Natural killer cell (primary cell): ENCODE results near the gene MZF1. TPM values are rescaled to one million over a fixed set of nuclear protein-coding genes. Genes with fewer than 3 reads are reported as not detected.

Source experiments
- ATAC-seq, 3 donors: fragments of 150-1000 bp in 2 of 3; fragments of 200-7000 bp in 1 of 3; cut with Tn5 transposase; 1 replicate in 1 of 3; 2 replicates in 2 of 3; pipeline ENCODE4 v1.10.0; 2021; ENCODE audit warnings: mild to moderate bottlenecking in 2 of 3, moderate library complexity in 2 of 3
- DNase-seq, 2 donors: peaks; one replicate each; pipeline versions ENCODE4 v3.0.0 to v3.0.0-alpha.2; 2013 to 2021; ENCODE audit warnings: mixed read lengths in 1 of 2
- H3K27ac ChIP-seq: one replicate; pipeline ENCODE4 v1.5.1; 2013; ENCODE audit warnings: mild to moderate bottlenecking, low read length
- H3K27me3 ChIP-seq: one replicate; pipeline ENCODE4 v1.6.1; 2013; ENCODE audit warnings: low read length; ENCODE audit not compliant: control insufficient read depth, insufficient read depth
- H3K36me3 ChIP-seq: one replicate; pipeline ENCODE4 v1.6.1; 2013; ENCODE audit warnings: low read length; ENCODE audit not compliant: control insufficient read depth, insufficient read depth
- H3K4me1 ChIP-seq: one replicate; pipeline ENCODE4 v1.6.1; 2013; ENCODE audit warnings: low read length; ENCODE audit not compliant: control insufficient read depth, insufficient read depth
- H3K4me3 ChIP-seq: one replicate; pipeline ENCODE4 v1.5.1; 2013; ENCODE audit warnings: low read length
- H3K9me3 ChIP-seq: one replicate; pipeline ENCODE4 v1.6.1; 2013; ENCODE audit warnings: low read length; ENCODE audit not compliant: control insufficient read depth, insufficient read depth
- H3K27ac Mint-ChIP-seq, 2 donors: one replicate each; pipeline ENCODE4 v1.8.0; 2022; ENCODE audit warnings: mild to moderate bottlenecking in 2 of 2, mixed read lengths in 2 of 2, moderate library complexity in 1 of 2
- H3K27me3 Mint-ChIP-seq, 2 donors: one replicate each; pipeline ENCODE4 v1.8.0; 2022; ENCODE audit warnings: low read depth in 2 of 2, mixed read lengths in 2 of 2
- H3K36me3 Mint-ChIP-seq: one replicate; pipeline ENCODE4 v1.8.0; 2022; ENCODE audit warnings: mixed read lengths
- H3K4me1 Mint-ChIP-seq, 2 donors: one replicate each; pipeline ENCODE4 v1.8.0; 2022; ENCODE audit warnings: mixed read lengths in 2 of 2
- H3K4me3 Mint-ChIP-seq: one replicate; pipeline ENCODE4 v1.8.0; 2022; ENCODE audit warnings: mild to moderate bottlenecking, moderate library complexity, mixed read lengths
- H3K9me3 Mint-ChIP-seq, 2 donors: one replicate each; pipeline ENCODE4 v1.8.0; 2022; ENCODE audit warnings: mixed read lengths in 2 of 2
- CTCF ChIP-seq: fragments of 200-600 bp; IDR thresholded peaks from one replicate; pipeline ENCODE4 v1.8.0; 2022; ENCODE audit warnings: antibody characterized with exemption
- WGBS: methylation state at CpG from one replicate; pipeline ENCODE4 v1.1.7; 2013; ENCODE audit warnings: missing lambda C conversion rate; ENCODE audit not compliant: insufficient coverage; 5-methylcytosine and 5-hydroxymethylcytosine counted together
- intact Hi-C: fragments of 100-400 bp; cut with micrococcal nuclease; formaldehyde crosslinking; loops from one replicate; pipeline ENCODE4 v1.14.2; 2022
- total RNA-seq, 4 donors: library from RNA; stranded (reverse); fragments of 120-200 nt in 1 of 4; gene quantifications; one replicate each; pipeline versions ENCODE4 v1.2.3 to v1.2.4, GENCODE V29; 2013 to 2022

The MZF1 gene
- total RNA-seq, 3 donors from 2014 or later (not counting 1 experiment from before 2014, with no cell fraction given): 24.9 to 40.1 (median 37.3) TPM

DNA sequence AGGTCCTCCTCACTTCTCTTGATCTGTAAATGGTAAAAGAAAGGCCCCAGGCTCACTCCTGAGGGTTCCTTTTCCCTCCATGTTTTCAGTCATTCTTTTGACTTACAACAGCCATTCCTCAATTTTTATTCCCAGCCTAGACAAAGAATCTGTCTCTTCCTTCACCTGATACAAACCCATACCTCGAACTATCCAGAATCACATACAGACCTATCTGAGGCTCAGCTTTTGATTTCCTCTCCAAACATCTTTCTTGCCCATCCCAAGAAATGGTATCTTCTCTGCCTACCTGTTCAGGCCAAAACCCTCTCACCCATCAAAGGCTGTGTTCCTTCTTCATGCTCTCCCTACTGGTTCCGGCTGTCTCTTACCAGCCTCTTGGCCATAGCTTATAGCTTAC, 20.5 kb downstream of the MZF1 start:
- H3K36me3 ChIP-seq: peaks cover 71% of the 10 kb centered on the region
- H3K4me1 Mint-ChIP-seq: peaks cover 27 to 45% of the 10 kb centered on the region in 2 donors
- DNase-seq: no peak
- no peaks in the 10 kb centered on the region for H3K27me3 Mint-ChIP-seq
- H3K4me1 ChIP-seq: peaks cover 38% of the 10 kb centered on the region
- intact Hi-C loops: no loop called here
- no peaks in the 10 kb centered on the region for H3K9me3 ChIP-seq
- TF ChIP-seq CTCF: no peak
- peak overlapping the region; percentile 2 for H3K4me3 Mint-ChIP-seq
- peak overlapping the region; percentile 99 for H3K27ac Mint-ChIP-seq
- H3K27me3 ChIP-seq: no peaks in the 10 kb centered on the region
- 85% methylated on average over 2 of the region's 2 CpGs for WGBS
- no peak overlapping the region for H3K27ac ChIP-seq
- no peaks in the 10 kb centered on the region for H3K36me3 Mint-ChIP-seq
- no peaks in the 10 kb centered on the region for H3K9me3 Mint-ChIP-seq
- no peak overlapping the region for H3K4me3 ChIP-seq
- ATAC-seq: no peak

- Mint-ChIP-seq H3K27me3 (no peaks in the 10 kb centered on the region), H3K4me1 (peaks cover 23 to 39% of the 10 kb centered on the region in 2 donors), H3K4me3 (no peak overlapping the region), H3K27ac (peak overlapping the region; percentile 99), H3K9me3 (no peaks in the 10 kb centered on the region), H3K36me3 (no peaks in the 10 kb centered on the region)
- no peaks in the 10 kb centered on the region for H3K27me3 ChIP-seq
- peaks cover 74% of the 10 kb centered on the region for H3K36me3 ChIP-seq
- DNase-seq (no peak), ATAC-seq (no peak)
- 96% methylated on average over 17 of the region's 18 CpGs for WGBS
- TF ChIP-seq CTCF: no peak
- no peak overlapping the region for H3K4me3 ChIP-seq
- H3K9me3 ChIP-seq: no peaks in the 10 kb centered on the region
- H3K4me1 ChIP-seq: peaks cover 30% of the 10 kb centered on the region
- intact Hi-C loops: no loop called here
- no peak overlapping the region for H3K27ac ChIP-seq
These were observed 21.3 kb downstream of the MZF1 start for GRCh38 chr19:58551577-58552471.

DNA sequence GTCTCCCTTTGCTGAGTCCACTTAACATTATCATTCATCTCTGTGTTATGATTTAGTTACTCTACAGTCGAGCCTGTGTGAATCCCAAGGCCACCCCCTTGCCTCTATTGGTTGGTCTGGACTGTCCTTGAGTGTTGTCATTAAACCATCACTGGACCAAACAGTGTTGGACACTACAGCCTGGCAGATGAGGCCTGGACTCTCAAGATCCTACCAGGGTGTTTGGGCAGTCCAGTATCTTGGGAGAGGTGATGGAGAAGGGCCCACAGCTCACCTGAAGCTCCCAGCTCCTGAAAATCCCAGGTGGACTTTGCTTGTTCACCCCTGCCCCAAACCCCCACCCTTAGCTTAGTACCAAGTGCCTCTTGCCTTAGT, 22.0 kb downstream of the MZF1 start:
- H3K4me1 Mint-ChIP-seq: peaks cover 30 to 39% of the 10 kb centered on the region in 2 donors
- TF ChIP-seq CTCF: no peak

More for the DNA sequence above, 22.0 kb downstream of the MZF1 start:
- peak in 1 of 2 donors; percentile 17 for DNase-seq
- Mint-ChIP-seq H3K4me3 (no peak overlapping the region), H3K36me3 (no peaks in the 10 kb centered on the region), H3K27ac (peak overlapping the region; percentile 16 to 44), H3K27me3 (no peaks in the 10 kb centered on the region), H3K9me3 (no peaks in the 10 kb centered on the region)
- Histone ChIP-seq H3K9me3 (no peaks in the 10 kb centered on the region), H3K4me1 (peaks cover 31% of the 10 kb centered on the region), H3K27me3 (no peaks in the 10 kb centered on the region), H3K4me3 (no peak overlapping the region), H3K27ac (no peak overlapping the region), H3K36me3 (peaks cover 74% of the 10 kb centered on the region)
- intact Hi-C loops: no loop called here
- WGBS: 63% methylated on average over 1 of the region's 1 CpG
- ATAC-seq: no peak
